HG02571 (cell line): Measurements from ENCODE around the gene ITGB7.

Experiments used
- ATAC-seq: cut with Tn5 transposase; IDR thresholded peaks from one replicate; pipeline ENCODE4 v1.9.1; 2021; ENCODE audit warnings: mild to moderate bottlenecking, moderate library complexity; ENCODE audit not compliant: unreplicated experiment

ITGB7 gene

GRCh38 chr12:53207042-53207441 lies at the start of gene ITGB7:
ITGB7 (minus strand) TSS chr12:53207251; CDS start chr12:53200443, 6,808 bp downstream.
- ATAC-seq, result no peak

GRCh38 chr12:53255996-53256395 lies 48.9 kb upstream of the ITGB7 start:
- ATAC-seq, result no peak

GRCh38 chr12:53254816-53255545 lies 47.9 kb upstream of the ITGB7 start:
- no peak for ATAC-seq

GRCh38 chr12:53253298-53253697 lies 46.2 kb upstream of the ITGB7 start:
- no peak for ATAC-seq

- ATAC-seq, result peak; percentile 5
Measured at GRCh38 chr12:53252349-53252916, 45.4 kb upstream of the ITGB7 start.

- peak; percentile 75 for ATAC-seq
Measured at GRCh38 chr12:53251477-53252348, 44.7 kb upstream of the ITGB7 start.

- no peak for ATAC-seq
Measured at GRCh38 chr12:53245286-53245685, 38.2 kb upstream of the ITGB7 start.

- ATAC-seq, result no peak
Measured at GRCh38 chr12:53244337-53244736, 37.3 kb upstream of the ITGB7 start.

- ATAC-seq, result no peak
Measured at GRCh38 chr12:53241623-53242412, 34.8 kb upstream of the ITGB7 start.

- ATAC-seq, result no peak
Measured at GRCh38 chr12:53239643-53240258, 32.7 kb upstream of the ITGB7 start.

- no peak for ATAC-seq
Measured at GRCh38 chr12:53236443-53237111, 29.5 kb upstream of the ITGB7 start.

GRCh38 chr12:53235742-53236442 lies 28.8 kb upstream of the ITGB7 start:
- ATAC-seq, result no peak

- ATAC-seq, result no peak
Measured at GRCh38 chr12:53235164-53235563, 28.1 kb upstream of the ITGB7 start.

- no peak for ATAC-seq
Measured at GRCh38 chr12:53234271-53234914, 27.3 kb upstream of the ITGB7 start.

GRCh38 chr12:53233671-53234121 lies 26.6 kb upstream of the ITGB7 start:
- ATAC-seq, result no peak

- ATAC-seq, result no peak
Measured at GRCh38 chr12:53232646-53233461, 25.8 kb upstream of the ITGB7 start.

GRCh38 chr12:53231921-53232645 lies 25.0 kb upstream of the ITGB7 start, which contains the start of gene RARG:
RARG (minus strand) TSS chr12:53232209; CDS start chr12:53227545, 4,664 bp downstream.
- no peak for ATAC-seq
